PFSK-1 (cell line): ENCODE results near the gene KRTAP10-6.

Experiments used
- FOXP2 ChIP-seq: optimal IDR thresholded peaks from 2 replicates; pipeline ENCODE3; 2011; ENCODE audit warnings: borderline replicate concordance, control low read depth, inconsistent platforms; ENCODE audit not compliant: insufficient read depth; ENCODE audit errors: extremely low read length, extremely low read depth
- POLR2AphosphoS5 ChIP-seq: IDR thresholded peaks from 2 replicates; pipeline ENCODE4 v1.6.1; 2012; ENCODE audit warnings: low read depth, mild to moderate bottlenecking, control low read depth, low read length, moderate library complexity
- SIN3A ChIP-seq: IDR thresholded peaks from 2 replicates; pipeline ENCODE4 v1.6.1; 2012; ENCODE audit warnings: mild to moderate bottlenecking, low read length, moderate library complexity, borderline replicate concordance; ENCODE audit not compliant: insufficient read depth
- TAF1 ChIP-seq: IDR thresholded peaks from 2 replicates; pipeline ENCODE4 v1.6.1; 2012; ENCODE audit warnings: low read length, control low read depth, borderline replicate concordance; ENCODE audit not compliant: insufficient read depth
- TF ChIP-seq, protein P1 (sequence below), 2 experiments: IDR thresholded peaks; 2 replicates each; pipeline versions ENCODE4 v1.6.1 to v1.8.0; 2011 to 2012; ENCODE audit warnings: low read depth in 2 of 2, low read length in 2 of 2, control low read depth in 1 of 2, inconsistent platforms in 1 of 2, mild to moderate bottlenecking in 1 of 2, moderate library complexity in 1 of 2; ENCODE audit not compliant: insufficient read depth in 1 of 2

DNA sequence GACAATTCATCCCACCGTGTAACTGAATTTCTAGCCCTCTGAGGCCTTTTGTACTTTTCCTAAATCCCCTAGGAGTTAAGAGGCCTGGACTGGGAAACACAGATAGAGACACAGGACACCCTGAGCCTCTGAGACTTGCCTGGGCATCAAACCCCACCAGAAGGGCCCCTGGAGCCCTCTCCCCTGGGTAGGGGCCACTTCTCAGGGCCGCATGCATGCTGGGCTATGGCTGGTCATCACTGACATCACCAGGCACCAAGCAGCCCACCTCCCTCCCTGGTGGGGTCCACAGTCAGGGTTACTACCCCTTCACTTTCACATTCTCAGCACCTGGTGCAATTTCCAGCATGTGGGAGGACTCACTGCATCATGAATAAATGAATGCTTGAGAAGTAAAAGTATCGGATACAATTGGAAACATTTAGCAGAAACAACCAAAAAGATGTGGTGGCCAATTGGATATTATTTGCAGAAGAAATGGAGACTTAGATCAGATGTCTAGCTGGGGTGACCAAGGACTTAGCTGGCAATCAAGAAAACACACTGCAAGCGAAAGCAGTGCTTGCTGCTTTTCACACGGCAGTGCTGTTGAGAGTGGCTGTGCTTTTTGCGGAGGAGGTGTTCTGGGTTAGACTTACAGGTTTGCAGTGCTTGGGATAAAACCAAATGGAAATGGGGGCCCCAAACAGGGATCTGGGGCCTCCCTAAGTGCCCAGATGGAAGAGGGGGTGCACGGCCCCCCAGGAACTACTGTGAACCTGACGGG lies 7.1 kb upstream of the KRTAP10-6 start:
- TF ChIP-seq POLR2AphosphoS5 (no peak), TAF1 (no peak), SIN3A (no peak), FOXP2 (no peak)
- TF ChIP-seq, protein P1, sequence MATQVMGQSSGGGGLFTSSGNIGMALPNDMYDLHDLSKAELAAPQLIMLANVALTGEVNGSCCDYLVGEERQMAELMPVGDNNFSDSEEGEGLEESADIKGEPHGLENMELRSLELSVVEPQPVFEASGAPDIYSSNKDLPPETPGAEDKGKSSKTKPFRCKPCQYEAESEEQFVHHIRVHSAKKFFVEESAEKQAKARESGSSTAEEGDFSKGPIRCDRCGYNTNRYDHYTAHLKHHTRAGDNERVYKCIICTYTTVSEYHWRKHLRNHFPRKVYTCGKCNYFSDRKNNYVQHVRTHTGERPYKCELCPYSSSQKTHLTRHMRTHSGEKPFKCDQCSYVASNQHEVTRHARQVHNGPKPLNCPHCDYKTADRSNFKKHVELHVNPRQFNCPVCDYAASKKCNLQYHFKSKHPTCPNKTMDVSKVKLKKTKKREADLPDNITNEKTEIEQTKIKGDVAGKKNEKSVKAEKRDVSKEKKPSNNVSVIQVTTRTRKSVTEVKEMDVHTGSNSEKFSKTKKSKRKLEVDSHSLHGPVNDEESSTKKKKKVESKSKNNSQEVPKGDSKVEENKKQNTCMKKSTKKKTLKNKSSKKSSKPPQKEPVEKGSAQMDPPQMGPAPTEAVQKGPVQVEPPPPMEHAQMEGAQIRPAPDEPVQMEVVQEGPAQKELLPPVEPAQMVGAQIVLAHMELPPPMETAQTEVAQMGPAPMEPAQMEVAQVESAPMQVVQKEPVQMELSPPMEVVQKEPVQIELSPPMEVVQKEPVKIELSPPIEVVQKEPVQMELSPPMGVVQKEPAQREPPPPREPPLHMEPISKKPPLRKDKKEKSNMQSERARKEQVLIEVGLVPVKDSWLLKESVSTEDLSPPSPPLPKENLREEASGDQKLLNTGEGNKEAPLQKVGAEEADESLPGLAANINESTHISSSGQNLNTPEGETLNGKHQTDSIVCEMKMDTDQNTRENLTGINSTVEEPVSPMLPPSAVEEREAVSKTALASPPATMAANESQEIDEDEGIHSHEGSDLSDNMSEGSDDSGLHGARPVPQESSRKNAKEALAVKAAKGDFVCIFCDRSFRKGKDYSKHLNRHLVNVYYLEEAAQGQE (IDR thresholded peaks at IDR 0.05; ENCODE audit: insufficient read depth in 1 of 2, low read depth in 2 of 2, low read length in 2 of 2) = no peak
